Caco-2 (cell line): Measurements from ENCODE around the gene GASK1A. TPM values are rescaled to one million over a fixed set of nuclear protein-coding genes. Genes with fewer than 3 reads are reported as not detected.

Experiments used
- BruUV-seq: library from RNA; stranded (reverse); fragments of 400-500 nt; replicated peaks from 2 replicates; lab custom pipeline; 2021; lab: Mats Ljungman, UMichigan
- CTCF ChIA-PET: fragments of 300-600 bp; sonication (Branson Sonifier 250); formaldehyde crosslinking; loops from one replicate; lab custom pipeline; 2022; ENCODE audit warnings: antibody characterized with exemption; lab: Charles Lee
- POLR2A ChIA-PET: fragments of 300-600 bp; sonication (Branson Sonifier 250); formaldehyde crosslinking; loops from one replicate; lab custom pipeline; 2022; ENCODE audit warnings: antibody characterized with exemption; lab: Charles Lee
- DNase-seq, 2 experiments: peaks; one replicate each; pipeline versions ENCODE4 v3.0.0 to v3.0.0-alpha.2; 2020 to 2022
- H3K27me3 ChIP-seq: replicated peaks from 2 replicates; pipeline ENCODE4 v1.6.0; 2011; ENCODE audit warnings: low read length; ENCODE audit not compliant: control insufficient read depth, insufficient read depth
- H3K36me3 ChIP-seq: 2 replicates; pipeline ENCODE4 v1.5.1; 2011; ENCODE audit warnings: low read length; ENCODE audit not compliant: control insufficient read depth, insufficient read depth
- H3K4me1 ChIP-seq: fragments of 250-450 bp; sonication (Bioruptor Pico); 2 replicates; pipeline ENCODE4 v1.5.1; 2020; ENCODE audit warnings: mild to moderate bottlenecking
- H3K4me3 ChIP-seq: 2 replicates; pipeline ENCODE4 v1.5.1; 2011; ENCODE audit warnings: low read depth, mild to moderate bottlenecking, control low read depth, low read length
- H3K9me3 ChIP-seq: fragments of 250-450 bp; sonication (Bioruptor Pico); 2 replicates; pipeline ENCODE4 v1.5.1; 2020; ENCODE audit warnings: mild to moderate bottlenecking, moderate library complexity
- H3K27ac Mint-ChIP-seq: one replicate; pipeline ENCODE4 v1.8.0; 2022; ENCODE audit warnings: mixed read lengths; ENCODE audit not compliant: unreplicated experiment
- H3K27me3 Mint-ChIP-seq: one replicate; pipeline ENCODE4 v1.8.0; 2022; ENCODE audit warnings: mixed read lengths; ENCODE audit not compliant: insufficient read depth, unreplicated experiment
- H3K36me3 Mint-ChIP-seq: one replicate; pipeline ENCODE4 v1.8.0; 2022; ENCODE audit warnings: mild to moderate bottlenecking, mixed read lengths; ENCODE audit not compliant: insufficient read depth, unreplicated experiment
- H3K4me1 Mint-ChIP-seq: one replicate; pipeline ENCODE4 v1.8.0; 2022; ENCODE audit warnings: low read depth, mixed read lengths; ENCODE audit not compliant: unreplicated experiment
- H3K4me3 Mint-ChIP-seq: one replicate; pipeline ENCODE4 v1.8.0; 2022; ENCODE audit warnings: mild to moderate bottlenecking, moderate library complexity, mixed read lengths; ENCODE audit not compliant: unreplicated experiment
- H3K9me3 Mint-ChIP-seq: one replicate; pipeline ENCODE4 v1.8.0; 2022; ENCODE audit warnings: mixed read lengths; ENCODE audit not compliant: unreplicated experiment
- CTCF ChIP-seq, 2 experiments: fragments of 200-600 bp in 1 of 2; IDR thresholded peaks; 1 replicate in 1 of 2; 2 replicates in 1 of 2; pipeline versions ENCODE4 v1.5.1 to v1.8.0; 2011 to 2022; ENCODE audit warnings: antibody characterized with exemption in 1 of 2, control low read depth in 1 of 2, inconsistent platforms in 1 of 2, low read depth in 1 of 2, low read length in 1 of 2, mild to moderate bottlenecking in 1 of 2, moderate library complexity in 1 of 2; ENCODE audit not compliant: insufficient read depth in 1 of 2, severe bottlenecking in 1 of 2, unreplicated experiment in 1 of 2
- intact Hi-C: fragments of 100-400 bp; cut with micrococcal nuclease; formaldehyde crosslinking; loops from one replicate; pipeline ENCODE4 v1.10.0; 2022; ENCODE audit not compliant: unreplicated experiment
- total RNA-seq: library from RNA; stranded (reverse); gene quantifications from 2 replicates; pipeline ENCODE4 v1.2.3, GENCODE V29; 2022

GASK1A gene
- total RNA-seq, 1 experiment from 2014 or later: 0.16 TPM

GRCh38 chr3:43071313-43071893 lies 92.3 kb downstream of the GASK1A start:
- Mint-ChIP-seq H3K4me3 (no peak overlapping the region), H3K9me3 (no peaks in the 10 kb centered on the region), H3K27me3 (peaks cover 4% of the 10 kb centered on the region), H3K36me3 (no peaks in the 10 kb centered on the region), H3K4me1 (no peaks in the 10 kb centered on the region), H3K27ac (no peak overlapping the region)
- intact Hi-C loops: no loop called here
- Histone ChIP-seq H3K9me3 (no peaks in the 10 kb centered on the region), H3K27me3 (no peaks in the 10 kb centered on the region), H3K4me3 (no peak overlapping the region), H3K36me3 (no peaks in the 10 kb centered on the region), H3K4me1 (no peaks in the 10 kb centered on the region)
- no TSS peak for BruUV-seq
- TF ChIP-seq CTCF (IDR thresholded peaks at IDR 0.05; ENCODE audit: insufficient read depth in 1 of 2, low read depth in 1 of 2, low read length in 1 of 2, severe bottlenecking in 1 of 2, unreplicated experiment in 1 of 2): peak; percentile 24 to 59
- POLR2A ChIA-PET: no interaction called here
- CTCF ChIA-PET: interaction anchor here (0.5 to 1.3 kb wide), 2 partner anchors 110 to 550 kb away, joined by 5 read pairs; partner anchors contain the start of gene ANO10
- DNase-seq: no peak

- no TSS peak for BruUV-seq
- H3K9me3 ChIP-seq: no peaks in the 10 kb centered on the region
- no peaks in the 10 kb centered on the region for H3K9me3 Mint-ChIP-seq
- TF ChIP-seq CTCF (IDR thresholded peaks at IDR 0.05; ENCODE audit: insufficient read depth in 1 of 2, low read depth in 1 of 2, low read length in 1 of 2, severe bottlenecking in 1 of 2, unreplicated experiment in 1 of 2): no peak
- intact Hi-C loops: no loop called here
- H3K4me1 ChIP-seq: no peaks in the 10 kb centered on the region
- no peaks in the 10 kb centered on the region for H3K36me3 ChIP-seq
- H3K36me3 Mint-ChIP-seq: no peaks in the 10 kb centered on the region
- no peak overlapping the region for H3K4me3 ChIP-seq
- POLR2A ChIA-PET: no interaction called here
- peaks cover 4% of the 10 kb centered on the region for H3K27me3 Mint-ChIP-seq
- H3K27ac Mint-ChIP-seq: no peak overlapping the region
- no peak for DNase-seq
- CTCF ChIA-PET: no interaction called here
- H3K27me3 ChIP-seq: no peaks in the 10 kb centered on the region
- H3K4me1 Mint-ChIP-seq: no peaks in the 10 kb centered on the region
- H3K4me3 Mint-ChIP-seq: no peak overlapping the region
These were observed 93.2 kb downstream of the GASK1A start for GRCh38 chr3:43072361-43072760.

- H3K4me3 ChIP-seq: no peak overlapping the region
- H3K4me1 ChIP-seq: no peaks in the 10 kb centered on the region
- H3K9me3 ChIP-seq: no peaks in the 10 kb centered on the region
- Mint-ChIP-seq H3K9me3 (no peaks in the 10 kb centered on the region), H3K27ac (no peak overlapping the region), H3K27me3 (peaks cover 4% of the 10 kb centered on the region), H3K4me1 (no peaks in the 10 kb centered on the region), H3K36me3 (no peaks in the 10 kb centered on the region), H3K4me3 (no peak overlapping the region)
- no peaks in the 10 kb centered on the region for H3K27me3 ChIP-seq
- TF ChIP-seq CTCF (IDR thresholded peaks at IDR 0.05; ENCODE audit: insufficient read depth in 1 of 2, low read depth in 1 of 2, low read length in 1 of 2, severe bottlenecking in 1 of 2, unreplicated experiment in 1 of 2): no peak
- ChIA-PET CTCF (no interaction called here), POLR2A (no interaction called here)
- no TSS peak for BruUV-seq
- no peak for DNase-seq
- H3K36me3 ChIP-seq: no peaks in the 10 kb centered on the region
- intact Hi-C loops: no loop called here
These were observed 94.2 kb downstream of the GASK1A start for GRCh38 chr3:43073116-43073835.
